ENCODE data around the gene HIRA. TPM values are rescaled to one million over a fixed set of nuclear protein-coding genes. Genes with fewer than 3 reads are reported as not detected.
"Not testable (repeated sequence)": the region's sequence is repeated elsewhere in the genome, so short reads cannot be mapped to it uniquely, and the experiment has no call there.

The HIRA gene
- total RNA-seq, 1 experiment from 2014 or later = 24.3 TPM

DNA sequence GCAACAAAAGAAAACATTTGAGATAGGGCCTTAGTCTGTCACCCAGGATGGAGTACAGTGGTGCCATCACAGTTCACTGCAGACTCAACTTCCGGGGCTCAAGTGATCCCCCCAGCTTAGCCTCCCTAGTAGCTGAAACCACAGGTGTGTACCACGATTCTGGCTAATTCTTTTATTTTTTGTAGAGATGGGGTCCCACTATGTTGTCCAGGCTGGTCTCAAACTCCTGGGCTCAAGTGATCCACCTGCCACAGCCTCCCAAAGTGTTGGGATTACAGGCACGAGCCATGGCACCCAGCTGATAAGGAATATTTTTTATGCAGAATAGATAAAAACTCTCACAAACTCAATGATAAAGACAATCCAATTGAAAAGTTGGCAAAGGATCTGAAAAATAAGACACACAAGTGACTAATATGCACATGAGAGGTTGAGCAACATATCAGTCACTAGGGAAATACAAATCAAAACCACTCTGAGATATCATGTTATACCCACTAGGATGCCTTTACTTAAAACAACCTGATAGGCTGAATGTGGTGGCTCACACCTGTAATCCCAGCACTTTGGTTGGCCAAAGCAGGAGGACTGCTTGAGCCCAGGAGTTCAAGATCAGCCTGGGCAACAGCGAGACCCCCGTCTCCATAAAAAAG is 106.1 kb downstream of the HIRA start:
- CTCF ChIA-PET = interaction anchor here (1.8 kb wide), 1 partner anchor 14 kb away, joined by 3 read pairs; no protein-coding TSS in a partner anchor
- TF ChIP-seq, protein P1, sequence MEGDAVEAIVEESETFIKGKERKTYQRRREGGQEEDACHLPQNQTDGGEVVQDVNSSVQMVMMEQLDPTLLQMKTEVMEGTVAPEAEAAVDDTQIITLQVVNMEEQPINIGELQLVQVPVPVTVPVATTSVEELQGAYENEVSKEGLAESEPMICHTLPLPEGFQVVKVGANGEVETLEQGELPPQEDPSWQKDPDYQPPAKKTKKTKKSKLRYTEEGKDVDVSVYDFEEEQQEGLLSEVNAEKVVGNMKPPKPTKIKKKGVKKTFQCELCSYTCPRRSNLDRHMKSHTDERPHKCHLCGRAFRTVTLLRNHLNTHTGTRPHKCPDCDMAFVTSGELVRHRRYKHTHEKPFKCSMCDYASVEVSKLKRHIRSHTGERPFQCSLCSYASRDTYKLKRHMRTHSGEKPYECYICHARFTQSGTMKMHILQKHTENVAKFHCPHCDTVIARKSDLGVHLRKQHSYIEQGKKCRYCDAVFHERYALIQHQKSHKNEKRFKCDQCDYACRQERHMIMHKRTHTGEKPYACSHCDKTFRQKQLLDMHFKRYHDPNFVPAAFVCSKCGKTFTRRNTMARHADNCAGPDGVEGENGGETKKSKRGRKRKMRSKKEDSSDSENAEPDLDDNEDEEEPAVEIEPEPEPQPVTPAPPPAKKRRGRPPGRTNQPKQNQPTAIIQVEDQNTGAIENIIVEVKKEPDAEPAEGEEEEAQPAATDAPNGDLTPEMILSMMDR (IDR thresholded peaks at IDR 0.05; ENCODE audit: unreplicated experiment) = no peak
- no peak overlapping the region for H3K27ac Mint-ChIP-seq (ENCODE audit: low read depth, unreplicated experiment)
- H3K9me3 Mint-ChIP-seq (ENCODE audit: unreplicated experiment) = no peaks in the 10 kb centered on the region
- H3K27me3 Mint-ChIP-seq (ENCODE audit: insufficient read depth, unreplicated experiment) = no peaks in the 10 kb centered on the region
- peaks cover 27% of the 10 kb centered on the region for H3K36me3 Mint-ChIP-seq (ENCODE audit: insufficient read depth, unreplicated experiment)
- POLR2A ChIA-PET = no interaction called here
- DNase-seq (ENCODE audit: unreplicated experiment) = peak; percentile 34
- BruUV-seq (replicated peaks) = no TSS peak
- no peaks in the 10 kb centered on the region for H3K4me1 Mint-ChIP-seq (ENCODE audit: insufficient read depth, unreplicated experiment)
- no peak overlapping the region for H3K4me3 Mint-ChIP-seq (ENCODE audit: unreplicated experiment)
- intact Hi-C loops (cut with micrococcal nuclease) = no loop called here

DNA sequence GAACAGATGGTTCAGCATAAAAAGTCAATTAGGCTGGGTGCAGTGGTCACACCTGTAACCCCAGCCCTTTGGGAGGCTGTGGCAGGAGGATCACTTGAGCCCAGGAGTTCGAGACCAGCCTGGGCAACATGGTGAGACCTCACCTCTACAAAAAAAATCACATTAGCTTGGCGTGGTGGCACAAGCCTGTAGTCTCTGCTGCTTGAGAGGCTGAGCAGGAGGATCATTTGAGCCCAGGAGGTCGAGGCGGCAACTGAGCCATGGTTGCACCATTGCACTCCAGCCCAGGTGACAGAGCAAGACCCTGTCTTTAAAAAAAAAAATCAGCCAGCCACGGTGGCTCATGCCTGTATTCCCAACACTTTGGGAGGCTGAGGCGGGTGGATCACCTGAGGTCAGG is 108.1 kb downstream of the HIRA start:
- H3K4me3 Mint-ChIP-seq (ENCODE audit: unreplicated experiment); intact Hi-C loops (cut with micrococcal nuclease); H3K4me1 Mint-ChIP-seq (ENCODE audit: insufficient read depth, unreplicated experiment); H3K27ac Mint-ChIP-seq (ENCODE audit: low read depth, unreplicated experiment); DNase-seq (ENCODE audit: unreplicated experiment); H3K36me3 Mint-ChIP-seq (ENCODE audit: insufficient read depth, unreplicated experiment); H3K27me3 Mint-ChIP-seq (ENCODE audit: insufficient read depth, unreplicated experiment); BruUV-seq (replicated peaks); H3K9me3 Mint-ChIP-seq (ENCODE audit: unreplicated experiment): not testable (repeated sequence)
- POLR2A ChIA-PET = interaction anchor here (1.4 kb wide), 1 partner anchor 36 kb away, joined by 3 read pairs; no protein-coding TSS in a partner anchor
- CTCF ChIA-PET = interaction anchor here (1.8 kb wide), 1 partner anchor 12 kb away, joined by 3 read pairs; no protein-coding TSS in a partner anchor

DNA sequence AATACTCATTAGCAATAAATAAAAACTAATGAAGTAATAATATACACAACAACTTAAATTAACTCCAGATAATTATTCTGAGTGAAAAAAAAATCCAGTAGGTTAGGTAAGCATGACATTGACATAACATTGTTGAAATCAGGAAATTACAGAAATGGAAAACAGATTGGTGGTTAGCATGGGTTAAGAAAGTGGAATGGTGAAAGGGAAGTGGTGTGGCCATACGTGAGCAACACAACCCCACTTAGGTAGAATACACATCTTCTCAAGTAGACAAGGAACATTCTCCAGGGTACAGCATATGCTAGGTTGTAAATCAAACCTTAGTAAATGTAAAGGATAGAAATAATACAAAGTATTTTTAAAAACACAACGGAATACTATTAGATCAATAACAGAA is 109.8 kb downstream of the HIRA start:
- POLR2A ChIA-PET = interaction anchor here (0.7 kb wide), 1 partner anchor 23 kb away, joined by 5 read pairs; no protein-coding TSS in a partner anchor
- TF ChIP-seq, protein P1 (IDR thresholded peaks at IDR 0.05; ENCODE audit: unreplicated experiment) = no peak
- no peaks in the 10 kb centered on the region for H3K27me3 Mint-ChIP-seq (ENCODE audit: insufficient read depth, unreplicated experiment)

DNA sequence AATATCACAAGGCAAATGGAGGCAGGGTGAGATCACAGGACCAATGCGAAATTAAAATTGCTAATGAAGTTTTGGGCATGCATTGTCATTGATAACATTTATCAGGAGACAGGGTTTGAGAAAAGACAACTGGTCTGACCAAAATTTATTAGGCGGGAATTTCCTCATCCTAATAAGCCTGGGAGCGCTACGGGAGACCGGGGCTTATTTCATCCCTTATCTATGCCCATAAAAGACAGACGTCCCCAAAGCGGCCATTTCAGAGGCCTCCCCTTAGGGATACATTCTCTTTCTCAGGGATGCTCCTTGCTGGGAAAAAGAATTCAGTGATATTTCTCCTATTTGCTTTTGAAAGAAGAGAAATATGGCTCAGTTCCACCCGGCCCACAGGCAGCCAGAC is 111.4 kb downstream of the HIRA start:
- BruUV-seq (replicated peaks); H3K9me3 Mint-ChIP-seq (ENCODE audit: unreplicated experiment); H3K4me3 Mint-ChIP-seq (ENCODE audit: unreplicated experiment); POLR2A ChIA-PET; CTCF ChIA-PET; intact Hi-C loops (cut with micrococcal nuclease); H3K27ac Mint-ChIP-seq (ENCODE audit: low read depth, unreplicated experiment); H3K27me3 Mint-ChIP-seq (ENCODE audit: insufficient read depth, unreplicated experiment); H3K36me3 Mint-ChIP-seq (ENCODE audit: insufficient read depth, unreplicated experiment); H3K4me1 Mint-ChIP-seq (ENCODE audit: insufficient read depth, unreplicated experiment); DNase-seq (ENCODE audit: unreplicated experiment): not testable (repeated sequence)

More for the DNA sequence above, 109.8 kb downstream of the HIRA start:
- intact Hi-C loops (cut with micrococcal nuclease) = no loop called here
- CTCF ChIA-PET = no interaction called here
- no peak for DNase-seq (ENCODE audit: unreplicated experiment)
- no peak overlapping the region for H3K4me3 Mint-ChIP-seq (ENCODE audit: unreplicated experiment)
- no peaks in the 10 kb centered on the region for H3K4me1 Mint-ChIP-seq (ENCODE audit: insufficient read depth, unreplicated experiment)
- BruUV-seq (replicated peaks) = no TSS peak
- H3K9me3 Mint-ChIP-seq (ENCODE audit: unreplicated experiment) = peaks cover 6% of the 10 kb centered on the region
- no peak overlapping the region for H3K27ac Mint-ChIP-seq (ENCODE audit: low read depth, unreplicated experiment)
- H3K36me3 Mint-ChIP-seq (ENCODE audit: insufficient read depth, unreplicated experiment) = no peaks in the 10 kb centered on the region

DNA sequence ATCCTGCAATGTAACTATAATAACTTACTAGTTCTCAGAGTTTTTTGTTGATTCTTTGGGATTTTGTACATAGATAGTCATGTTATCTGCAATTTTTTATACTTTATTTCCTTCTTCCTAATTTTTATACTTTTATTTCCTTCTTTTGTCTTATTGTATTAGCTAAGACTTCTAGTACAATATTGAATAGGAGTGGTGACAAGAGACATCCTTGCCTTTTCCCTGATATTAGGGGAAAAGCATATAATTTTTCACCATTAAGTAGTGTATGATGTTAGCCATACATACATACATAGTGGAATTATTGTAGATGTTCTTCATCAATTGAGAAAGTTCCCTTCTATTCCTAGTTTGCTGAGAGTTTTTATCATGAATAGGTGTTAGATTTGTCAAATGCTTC is 112.3 kb downstream of the HIRA start:
- DNase-seq (ENCODE audit: unreplicated experiment) = no peak
- H3K27ac Mint-ChIP-seq (ENCODE audit: low read depth, unreplicated experiment) = no peak overlapping the region
- ChIA-PET CTCF (no interaction called here), POLR2A (interaction anchor here (0.6 kb wide), 1 partner anchor 102 kb away, joined by 6 read pairs; no protein-coding TSS in a partner anchor)
- no peaks in the 10 kb centered on the region for H3K36me3 Mint-ChIP-seq (ENCODE audit: insufficient read depth, unreplicated experiment)
- H3K27me3 Mint-ChIP-seq (ENCODE audit: insufficient read depth, unreplicated experiment) = no peaks in the 10 kb centered on the region
- BruUV-seq (replicated peaks) = no TSS peak
- peaks cover 9% of the 10 kb centered on the region for H3K9me3 Mint-ChIP-seq (ENCODE audit: unreplicated experiment)
- intact Hi-C loops (cut with micrococcal nuclease) = no loop called here
- TF ChIP-seq, protein P1 (IDR thresholded peaks at IDR 0.05; ENCODE audit: unreplicated experiment) = no peak
- no peak overlapping the region for H3K4me3 Mint-ChIP-seq (ENCODE audit: unreplicated experiment)
- no peaks in the 10 kb centered on the region for H3K4me1 Mint-ChIP-seq (ENCODE audit: insufficient read depth, unreplicated experiment)

Data from MCF 10A (cell line).